Measurements from ENCODE around the gene EML4. TPM values are rescaled to one million over a fixed set of nuclear protein-coding genes. Genes with fewer than 3 reads are reported as not detected.

EML4 gene
- total RNA-seq, 1 donor from 2014 or later: 41.1 TPM

GRCh38 chr2:42348113-42348805, 179.1 kb downstream of the EML4 start:
- no peaks in the 10 kb centered on the region for H3K9me3 Mint-ChIP-seq (ENCODE audit: unreplicated experiment)
- H3K36me3 Mint-ChIP-seq (ENCODE audit: unreplicated experiment): peaks cover 42% of the 10 kb centered on the region
- TF ChIP-seq, protein P1, sequence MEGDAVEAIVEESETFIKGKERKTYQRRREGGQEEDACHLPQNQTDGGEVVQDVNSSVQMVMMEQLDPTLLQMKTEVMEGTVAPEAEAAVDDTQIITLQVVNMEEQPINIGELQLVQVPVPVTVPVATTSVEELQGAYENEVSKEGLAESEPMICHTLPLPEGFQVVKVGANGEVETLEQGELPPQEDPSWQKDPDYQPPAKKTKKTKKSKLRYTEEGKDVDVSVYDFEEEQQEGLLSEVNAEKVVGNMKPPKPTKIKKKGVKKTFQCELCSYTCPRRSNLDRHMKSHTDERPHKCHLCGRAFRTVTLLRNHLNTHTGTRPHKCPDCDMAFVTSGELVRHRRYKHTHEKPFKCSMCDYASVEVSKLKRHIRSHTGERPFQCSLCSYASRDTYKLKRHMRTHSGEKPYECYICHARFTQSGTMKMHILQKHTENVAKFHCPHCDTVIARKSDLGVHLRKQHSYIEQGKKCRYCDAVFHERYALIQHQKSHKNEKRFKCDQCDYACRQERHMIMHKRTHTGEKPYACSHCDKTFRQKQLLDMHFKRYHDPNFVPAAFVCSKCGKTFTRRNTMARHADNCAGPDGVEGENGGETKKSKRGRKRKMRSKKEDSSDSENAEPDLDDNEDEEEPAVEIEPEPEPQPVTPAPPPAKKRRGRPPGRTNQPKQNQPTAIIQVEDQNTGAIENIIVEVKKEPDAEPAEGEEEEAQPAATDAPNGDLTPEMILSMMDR (IDR thresholded peaks at IDR 0.05): no peak
- DNase-seq (ENCODE audit: extremely low spot score, unreplicated experiment): no peak
- no peak overlapping the region for H3K27ac Mint-ChIP-seq (ENCODE audit: unreplicated experiment)
- H3K4me3 Mint-ChIP-seq (ENCODE audit: unreplicated experiment): no peak overlapping the region
- H3K4me1 Mint-ChIP-seq (ENCODE audit: unreplicated experiment): peaks cover 5% of the 10 kb centered on the region
- no peaks in the 10 kb centered on the region for H3K27me3 Mint-ChIP-seq (ENCODE audit: unreplicated experiment)

- Mint-ChIP-seq H3K4me1 (ENCODE audit: unreplicated experiment) (peaks cover 8% of the 10 kb centered on the region), H3K36me3 (ENCODE audit: unreplicated experiment) (peaks cover 35% of the 10 kb centered on the region)
These were observed 181.4 kb downstream of the EML4 start for GRCh38 chr2:42350434-42351063.

GRCh38 chr2:42351864-42352263, 182.7 kb downstream of the EML4 start:
- no peaks in the 10 kb centered on the region for H3K9me3 Mint-ChIP-seq (ENCODE audit: unreplicated experiment)
- H3K27ac Mint-ChIP-seq (ENCODE audit: unreplicated experiment): no peak overlapping the region
- no peak overlapping the region for H3K4me3 Mint-ChIP-seq (ENCODE audit: unreplicated experiment)
- H3K4me1 Mint-ChIP-seq (ENCODE audit: unreplicated experiment): peaks cover 10% of the 10 kb centered on the region
- DNase-seq (ENCODE audit: extremely low spot score, unreplicated experiment): no peak
- no peaks in the 10 kb centered on the region for H3K27me3 Mint-ChIP-seq (ENCODE audit: unreplicated experiment)
- TF ChIP-seq, protein P1 (IDR thresholded peaks at IDR 0.05): no peak
- peaks cover 30% of the 10 kb centered on the region for H3K36me3 Mint-ChIP-seq (ENCODE audit: unreplicated experiment)

More at GRCh38 chr2:42350434-42351063, 181.4 kb downstream of the EML4 start:
- Mint-ChIP-seq H3K27me3 (ENCODE audit: unreplicated experiment) (no peaks in the 10 kb centered on the region), H3K9me3 (ENCODE audit: unreplicated experiment) (no peaks in the 10 kb centered on the region), H3K4me3 (ENCODE audit: unreplicated experiment) (no peak overlapping the region), H3K27ac (ENCODE audit: unreplicated experiment) (no peak overlapping the region)
- no peak for DNase-seq (ENCODE audit: extremely low spot score, unreplicated experiment)
- TF ChIP-seq, protein P1 (IDR thresholded peaks at IDR 0.05): no peak

- TF ChIP-seq, protein P1 (IDR thresholded peaks at IDR 0.05): no peak
- Mint-ChIP-seq H3K9me3 (ENCODE audit: unreplicated experiment) (no peaks in the 10 kb centered on the region), H3K27ac (ENCODE audit: unreplicated experiment) (no peak overlapping the region), H3K36me3 (ENCODE audit: unreplicated experiment) (peaks cover 19% of the 10 kb centered on the region), H3K4me1 (ENCODE audit: unreplicated experiment) (peaks cover 23% of the 10 kb centered on the region), H3K4me3 (ENCODE audit: unreplicated experiment) (no peak overlapping the region), H3K27me3 (ENCODE audit: unreplicated experiment) (no peaks in the 10 kb centered on the region)
- no peak for DNase-seq (ENCODE audit: extremely low spot score, unreplicated experiment)
These were observed 184.8 kb downstream of the EML4 start for GRCh38 chr2:42353792-42354429.
